Breast epithelium (tissue), 3 donors: Measurements from ENCODE around the gene CACNG4.

Experiments used
- POLR2A ChIP-seq: fragments of 450-650 bp; IDR thresholded peaks from one replicate; pipeline ENCODE4 v1.6.1; 2016; ENCODE audit warnings: antibody characterized with exemption, mild to moderate bottlenecking, moderate library complexity
- TF ChIP-seq, protein P1 (sequence below), 3 donors: fragments of 450-650 bp; IDR thresholded peaks; one replicate each; pipeline ENCODE4 v1.5.1; 2016 to 2017; ENCODE audit warnings: antibody characterized with exemption in 3 of 3, mild to moderate bottlenecking in 3 of 3, moderate library complexity in 3 of 3

DNA sequence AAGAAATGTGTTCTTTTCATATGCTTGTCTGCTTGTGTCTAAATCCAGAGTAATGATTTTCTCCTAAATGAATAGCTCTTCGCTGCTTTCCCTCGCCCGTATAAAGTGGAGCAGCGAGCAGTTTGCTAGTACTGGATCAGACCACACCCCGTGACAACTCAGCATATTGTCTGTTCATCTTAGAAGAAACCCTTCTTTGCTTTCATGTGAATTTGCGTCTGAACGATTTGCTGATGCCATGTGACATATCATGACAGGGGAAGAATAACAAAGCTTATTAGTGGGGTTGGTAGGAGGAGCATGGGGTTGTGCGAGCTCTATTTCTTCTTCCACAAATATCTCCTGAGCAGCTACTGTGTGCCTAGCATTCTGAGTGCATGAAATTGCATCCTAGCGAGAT lies 44.1 kb upstream of the CACNG4 start:
- TF ChIP-seq, protein P1, sequence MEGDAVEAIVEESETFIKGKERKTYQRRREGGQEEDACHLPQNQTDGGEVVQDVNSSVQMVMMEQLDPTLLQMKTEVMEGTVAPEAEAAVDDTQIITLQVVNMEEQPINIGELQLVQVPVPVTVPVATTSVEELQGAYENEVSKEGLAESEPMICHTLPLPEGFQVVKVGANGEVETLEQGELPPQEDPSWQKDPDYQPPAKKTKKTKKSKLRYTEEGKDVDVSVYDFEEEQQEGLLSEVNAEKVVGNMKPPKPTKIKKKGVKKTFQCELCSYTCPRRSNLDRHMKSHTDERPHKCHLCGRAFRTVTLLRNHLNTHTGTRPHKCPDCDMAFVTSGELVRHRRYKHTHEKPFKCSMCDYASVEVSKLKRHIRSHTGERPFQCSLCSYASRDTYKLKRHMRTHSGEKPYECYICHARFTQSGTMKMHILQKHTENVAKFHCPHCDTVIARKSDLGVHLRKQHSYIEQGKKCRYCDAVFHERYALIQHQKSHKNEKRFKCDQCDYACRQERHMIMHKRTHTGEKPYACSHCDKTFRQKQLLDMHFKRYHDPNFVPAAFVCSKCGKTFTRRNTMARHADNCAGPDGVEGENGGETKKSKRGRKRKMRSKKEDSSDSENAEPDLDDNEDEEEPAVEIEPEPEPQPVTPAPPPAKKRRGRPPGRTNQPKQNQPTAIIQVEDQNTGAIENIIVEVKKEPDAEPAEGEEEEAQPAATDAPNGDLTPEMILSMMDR (IDR thresholded peaks at IDR 0.05) = no peak
- no peak for TF ChIP-seq POLR2A
